ENCODE measurements around the gene MTG1. TPM values are rescaled to one million over a fixed set of nuclear protein-coding genes. Genes with fewer than 3 reads are reported as not detected.

Gene MTG1
- total and polyA plus RNA-seq, 2 experiments from 2014 or later, result 22.8 to 50.7 TPM

DNA sequence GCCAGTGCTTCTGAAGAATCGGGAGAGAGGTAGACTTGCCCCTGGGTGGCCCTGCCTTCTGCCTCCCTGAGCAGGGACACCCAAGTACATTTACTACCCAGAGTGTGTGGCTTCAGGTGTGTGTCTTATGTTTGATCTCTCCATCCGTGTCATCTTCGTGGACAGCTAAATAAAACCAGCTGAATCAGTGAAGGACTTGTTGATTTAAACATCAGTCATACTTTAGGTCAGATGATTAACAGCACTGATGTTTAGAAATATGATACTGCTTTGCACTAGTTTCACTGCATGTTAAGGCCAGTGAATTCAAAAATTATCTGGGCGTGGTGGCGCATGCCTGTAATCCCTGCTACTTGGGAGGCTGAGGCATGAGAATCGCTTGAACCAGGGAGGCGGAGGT lies 4.0 kb downstream of the MTG1 start:
- H4K20me1 ChIP-seq (ENCODE audit: insufficient read depth), result no peaks in the 10 kb centered on the region
- peaks cover 7% of the 10 kb centered on the region; the same call in 1 of the 2 replicates for H3K36me3 ChIP-seq (ENCODE audit: low read depth)
- H3K9ac ChIP-seq, result no peak overlapping the region
- no peak overlapping the region for H3K27ac ChIP-seq
- no peaks in the 10 kb centered on the region for H3K27me3 ChIP-seq (replicated peaks; ENCODE audit: insufficient read depth)
- H2AFZ ChIP-seq, result no peak overlapping the region
- no peak overlapping the region for H3K4me2 ChIP-seq (ENCODE audit: unreplicated experiment)
- no peaks in the 10 kb centered on the region for H3K9me2 ChIP-seq (ENCODE audit: insufficient read depth)
- no peak for TF ChIP-seq EZH2phosphoT487 (IDR thresholded peaks at IDR 0.05; ENCODE audit: insufficient read depth, low read depth)
- TF ChIP-seq EZH2 (IDR thresholded peaks at IDR 0.05; ENCODE audit: insufficient read depth, poor library complexity, severe bottlenecking), result no peak
- 86% methylated on average over 7 of the region's 7 CpGs for WGBS, 2 experiments (ENCODE audit: low coverage in 1 of 2, low lambda C conversion rate in 2 of 2, missing lambda C conversion rate in 2 of 2)
- no peak for DNase-seq
- in situ Hi-C loops (cut with MboI), result no loop called here
- no peaks in the 10 kb centered on the region for H3F3A ChIP-seq (ENCODE audit: insufficient read depth)
- no peak overlapping the region for H3K4me3 ChIP-seq
- peaks cover 63% of the 10 kb centered on the region for H3K79me2 ChIP-seq (ENCODE audit: insufficient read depth)
- no peaks in the 10 kb centered on the region for H3K9me3 ChIP-seq (ENCODE audit: low read depth)
- 0 out of 2 replicates have a peak, but pooled peaks cover 9% of the 10 kb centered on the region for H3K4me1 ChIP-seq (ENCODE audit: insufficient read depth)

DNA sequence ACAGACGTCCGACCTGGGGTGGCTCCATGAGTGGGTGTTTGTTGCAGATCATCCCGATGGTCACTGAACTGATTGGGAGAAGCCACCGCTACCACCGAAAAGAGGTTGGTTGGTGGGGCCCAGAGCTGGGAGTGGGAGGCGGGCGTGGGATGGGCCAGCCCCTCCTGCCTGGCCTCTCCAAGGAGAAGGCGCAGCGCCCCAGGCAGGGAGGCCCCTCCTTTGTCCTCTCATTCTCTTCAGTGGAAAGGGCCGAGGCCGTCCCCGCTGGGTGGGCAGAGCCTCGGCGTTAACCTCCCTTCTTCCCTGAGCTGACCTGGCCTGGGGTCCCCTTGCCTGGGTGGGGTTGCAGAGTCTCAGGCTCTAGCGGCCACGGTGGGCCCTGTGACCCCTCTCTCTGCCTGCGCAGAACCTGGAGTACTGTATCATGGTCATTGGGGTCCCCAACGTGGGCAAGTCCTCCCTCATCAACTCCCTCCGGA lies 5.2 kb downstream of the MTG1 start:
- Histone ChIP-seq H3K4me2 (ENCODE audit: unreplicated experiment) (no peak overlapping the region), H3K27me3 (replicated peaks; ENCODE audit: insufficient read depth) (no peaks in the 10 kb centered on the region), H2AFZ (no peak overlapping the region), H3K4me1 (ENCODE audit: insufficient read depth) (0 out of 2 replicates have a peak, but pooled peaks cover 9% of the 10 kb centered on the region), H3K9me3 (ENCODE audit: low read depth) (no peaks in the 10 kb centered on the region), H3K79me2 (ENCODE audit: insufficient read depth) (peaks cover 63% of the 10 kb centered on the region), H3K9me2 (ENCODE audit: insufficient read depth) (no peaks in the 10 kb centered on the region), H3K36me3 (ENCODE audit: low read depth) (peaks cover 7% of the 10 kb centered on the region; the same call in 1 of the 2 replicates), H3F3A (ENCODE audit: insufficient read depth) (no peaks in the 10 kb centered on the region), H3K9ac (no peak overlapping the region), H4K20me1 (ENCODE audit: insufficient read depth) (no peaks in the 10 kb centered on the region), H3K27ac (no peak overlapping the region), H3K4me3 (no peak overlapping the region)
- 95 to 97% methylated on average over 18 to 19 of the region's 19 CpGs for WGBS, 2 experiments (ENCODE audit: low coverage in 1 of 2, low lambda C conversion rate in 2 of 2, missing lambda C conversion rate in 2 of 2)
- TF ChIP-seq EZH2 (IDR thresholded peaks at IDR 0.05; ENCODE audit: insufficient read depth, poor library complexity, severe bottlenecking) (no peak), EZH2phosphoT487 (IDR thresholded peaks at IDR 0.05; ENCODE audit: insufficient read depth, low read depth) (no peak)
- DNase-seq, result no peak
- in situ Hi-C loops (cut with MboI), result no loop called here

DNA sequence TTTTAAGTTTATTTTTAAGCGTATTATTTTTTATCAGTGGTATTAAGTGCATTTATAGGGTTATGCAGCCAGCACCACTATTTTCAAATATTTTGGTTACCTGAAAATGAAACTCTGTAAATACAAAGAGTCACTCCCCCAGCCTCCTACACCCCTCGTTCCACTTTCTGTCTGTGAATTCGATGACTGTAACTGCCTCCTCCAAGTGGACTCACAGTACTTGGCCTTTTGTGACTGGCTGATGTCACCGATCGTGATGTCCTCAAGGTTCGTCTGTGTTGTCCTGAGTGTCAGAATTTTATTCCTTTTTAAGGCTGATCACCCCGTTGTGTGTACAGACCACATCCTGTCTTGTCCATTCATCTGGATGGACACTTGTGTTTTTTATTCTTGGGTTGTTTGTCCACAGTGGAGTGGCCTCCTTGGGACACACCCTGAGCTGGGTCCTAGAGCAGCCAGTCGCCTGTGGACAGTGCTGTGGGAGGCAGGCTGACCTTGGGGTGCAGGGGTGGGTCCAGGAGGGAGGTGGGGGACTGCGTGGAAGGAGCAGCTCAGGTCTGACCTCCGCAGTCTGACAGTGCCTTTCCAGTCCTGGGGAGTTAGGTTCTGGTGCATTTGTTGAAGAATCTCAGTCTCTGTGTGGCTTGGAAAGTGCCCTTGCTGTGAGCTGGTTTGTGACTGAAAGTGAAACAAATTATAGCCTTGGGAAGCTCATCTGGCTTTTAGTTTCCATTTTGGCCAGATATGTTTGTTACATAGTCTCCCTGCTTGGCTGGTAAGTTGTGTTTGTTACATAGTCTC lies 6.9 kb downstream of the MTG1 start:
- Histone ChIP-seq H3K9ac (no peak overlapping the region), H3F3A (ENCODE audit: insufficient read depth) (peaks cover 15% of the 10 kb centered on the region; the same call in 1 of the 2 replicates), H3K4me3 (no peak overlapping the region), H3K79me2 (ENCODE audit: insufficient read depth) (peaks cover 46% of the 10 kb centered on the region), H3K4me2 (ENCODE audit: unreplicated experiment) (no peak overlapping the region), H4K20me1 (ENCODE audit: insufficient read depth) (peaks cover 6% of the 10 kb centered on the region; the same call in 1 of the 2 replicates), H3K9me2 (ENCODE audit: insufficient read depth) (no peaks in the 10 kb centered on the region), H3K9me3 (ENCODE audit: low read depth) (no peaks in the 10 kb centered on the region), H2AFZ (no peak overlapping the region), H3K4me1 (ENCODE audit: insufficient read depth) (peaks cover 12% of the 10 kb centered on the region), H3K27me3 (replicated peaks; ENCODE audit: insufficient read depth) (no peaks in the 10 kb centered on the region), H3K36me3 (ENCODE audit: low read depth) (peaks cover 10% of the 10 kb centered on the region; the same call in 1 of the 2 replicates), H3K27ac (no peak overlapping the region)
- in situ Hi-C loops (cut with MboI), result no loop called here
- TF ChIP-seq EZH2phosphoT487 (IDR thresholded peaks at IDR 0.05; ENCODE audit: insufficient read depth, low read depth), result no peak
- TF ChIP-seq EZH2 (IDR thresholded peaks at IDR 0.05; ENCODE audit: insufficient read depth, poor library complexity, severe bottlenecking), result no peak
- WGBS, 2 experiments (ENCODE audit: low coverage in 1 of 2, low lambda C conversion rate in 2 of 2, missing lambda C conversion rate in 2 of 2), result 97 to 98% methylated on average over 9 to 10 of the region's 10 CpGs
- no peak for DNase-seq

DNA sequence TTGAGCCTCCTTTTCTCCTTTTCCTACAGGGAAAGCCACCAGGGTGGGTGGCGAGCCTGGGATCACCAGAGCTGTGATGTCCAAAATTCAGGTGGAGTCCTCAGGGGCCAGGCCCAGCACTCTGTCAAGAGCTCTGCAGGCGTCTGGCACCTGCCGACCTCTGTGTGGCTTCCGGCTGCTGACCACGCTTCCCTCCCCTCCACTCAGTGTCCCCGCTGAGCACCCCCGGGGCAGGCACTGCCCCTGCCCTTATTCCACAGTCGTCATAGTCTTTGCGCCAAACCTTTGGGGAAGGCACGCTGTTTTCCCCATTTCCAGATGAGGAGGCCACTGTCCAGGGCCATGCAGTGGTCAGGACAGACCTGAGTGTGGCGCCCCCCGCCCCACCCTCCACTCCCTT lies 7.5 kb downstream of the MTG1 start:
- no peak overlapping the region for H3K4me2 ChIP-seq (ENCODE audit: unreplicated experiment)
- H3K27me3 ChIP-seq (replicated peaks; ENCODE audit: insufficient read depth), result no peaks in the 10 kb centered on the region
- in situ Hi-C loops (cut with MboI), result no loop called here
- TF ChIP-seq EZH2 (IDR thresholded peaks at IDR 0.05; ENCODE audit: insufficient read depth, poor library complexity, severe bottlenecking) (no peak), EZH2phosphoT487 (IDR thresholded peaks at IDR 0.05; ENCODE audit: insufficient read depth, low read depth) (no peak)
- H3K9ac ChIP-seq, result no peak overlapping the region
- H2AFZ ChIP-seq, result no peak overlapping the region
- H3K79me2 ChIP-seq (ENCODE audit: insufficient read depth), result peaks cover 43% of the 10 kb centered on the region
- H3K9me2 ChIP-seq (ENCODE audit: insufficient read depth), result no peaks in the 10 kb centered on the region
- no peak overlapping the region for H3K4me3 ChIP-seq
- H3K36me3 ChIP-seq (ENCODE audit: low read depth), result peaks cover 10% of the 10 kb centered on the region; the same call in 1 of the 2 replicates
- H3K9me3 ChIP-seq (ENCODE audit: low read depth), result no peaks in the 10 kb centered on the region
- H3K4me1 ChIP-seq (ENCODE audit: insufficient read depth), result peaks cover 18% of the 10 kb centered on the region
- H3K27ac ChIP-seq, result no peak overlapping the region
- H4K20me1 ChIP-seq (ENCODE audit: insufficient read depth), result peaks cover 6% of the 10 kb centered on the region; the same call in 1 of the 2 replicates
- peaks cover 22% of the 10 kb centered on the region for H3F3A ChIP-seq (ENCODE audit: insufficient read depth)
- WGBS, 2 experiments (ENCODE audit: low coverage in 1 of 2, low lambda C conversion rate in 2 of 2, missing lambda C conversion rate in 2 of 2), result 99 to 100% methylated on average over 10 to 12 of the region's 12 CpGs
- no peak for DNase-seq

All from GM23248 (cell line).